GM19023 (cell line): ENCODE data around the gene SLC25A22.

Experiments used
- ATAC-seq: cut with Tn5 transposase; IDR thresholded peaks from one replicate; pipeline ENCODE4 v1.9.1; 2021; ENCODE audit warnings: mild to moderate bottlenecking, moderate library complexity; ENCODE audit not compliant: unreplicated experiment

The SLC25A22 gene

DNA sequence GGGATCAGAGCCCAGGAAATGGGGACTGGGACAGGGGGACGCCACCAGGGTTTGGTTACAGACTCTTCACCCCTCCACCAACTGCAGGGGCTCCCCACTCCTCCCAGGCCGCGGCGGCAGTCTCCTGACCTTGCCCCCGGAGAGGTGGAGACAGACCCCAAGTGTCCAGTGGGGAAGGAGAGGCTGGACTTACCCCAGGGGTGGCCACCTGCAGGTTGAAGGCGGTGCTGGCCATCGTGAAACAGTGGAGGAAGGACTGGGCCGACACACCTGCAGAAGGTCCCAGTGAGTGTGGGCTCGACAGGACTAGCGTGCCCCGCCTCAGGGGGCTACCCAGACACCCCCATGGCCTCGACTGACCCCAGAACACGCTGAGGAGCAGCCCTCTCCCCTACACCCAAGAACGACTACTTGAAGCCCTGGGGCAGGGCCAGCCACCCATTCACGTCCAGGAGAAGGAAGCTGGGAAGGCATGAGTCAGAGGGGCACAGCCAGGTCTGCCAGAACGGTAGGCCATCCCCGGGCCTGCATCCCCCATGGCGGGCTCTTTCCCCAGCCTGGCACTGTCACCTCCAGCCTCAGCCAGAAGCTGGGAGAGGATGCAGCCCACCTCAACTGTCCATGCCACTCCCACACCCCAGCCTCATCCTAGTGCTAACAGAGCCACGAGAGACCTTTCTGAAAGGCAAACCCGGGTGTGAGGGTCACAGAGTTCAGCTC, 23.0 kb downstream of the SLC25A22 start:
- no peak for ATAC-seq

DNA sequence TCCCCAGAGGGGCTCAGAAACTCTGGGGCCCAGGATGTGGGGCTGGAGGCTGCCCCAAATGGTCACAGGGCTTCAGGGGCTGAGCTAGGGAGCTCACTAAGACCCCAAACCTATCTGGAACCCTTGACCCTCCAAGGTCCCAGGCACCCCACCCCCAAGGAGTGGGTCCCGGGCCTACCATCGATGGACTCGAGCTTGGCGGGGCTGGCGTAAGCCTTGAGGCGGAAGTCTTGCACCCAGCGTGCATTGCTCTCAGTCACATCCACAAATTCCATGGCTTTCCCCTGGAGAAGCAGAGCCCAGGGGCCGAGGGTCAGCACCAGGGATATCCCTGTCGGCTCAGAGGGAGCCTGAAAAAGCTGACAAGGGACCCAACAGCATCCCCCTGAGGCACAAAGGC, 24.3 kb downstream of the SLC25A22 start:
- ATAC-seq = no peak

GRCh38 chr11:773425-773824, 24.7 kb downstream of the SLC25A22 start:
- ATAC-seq = no peak

DNA sequence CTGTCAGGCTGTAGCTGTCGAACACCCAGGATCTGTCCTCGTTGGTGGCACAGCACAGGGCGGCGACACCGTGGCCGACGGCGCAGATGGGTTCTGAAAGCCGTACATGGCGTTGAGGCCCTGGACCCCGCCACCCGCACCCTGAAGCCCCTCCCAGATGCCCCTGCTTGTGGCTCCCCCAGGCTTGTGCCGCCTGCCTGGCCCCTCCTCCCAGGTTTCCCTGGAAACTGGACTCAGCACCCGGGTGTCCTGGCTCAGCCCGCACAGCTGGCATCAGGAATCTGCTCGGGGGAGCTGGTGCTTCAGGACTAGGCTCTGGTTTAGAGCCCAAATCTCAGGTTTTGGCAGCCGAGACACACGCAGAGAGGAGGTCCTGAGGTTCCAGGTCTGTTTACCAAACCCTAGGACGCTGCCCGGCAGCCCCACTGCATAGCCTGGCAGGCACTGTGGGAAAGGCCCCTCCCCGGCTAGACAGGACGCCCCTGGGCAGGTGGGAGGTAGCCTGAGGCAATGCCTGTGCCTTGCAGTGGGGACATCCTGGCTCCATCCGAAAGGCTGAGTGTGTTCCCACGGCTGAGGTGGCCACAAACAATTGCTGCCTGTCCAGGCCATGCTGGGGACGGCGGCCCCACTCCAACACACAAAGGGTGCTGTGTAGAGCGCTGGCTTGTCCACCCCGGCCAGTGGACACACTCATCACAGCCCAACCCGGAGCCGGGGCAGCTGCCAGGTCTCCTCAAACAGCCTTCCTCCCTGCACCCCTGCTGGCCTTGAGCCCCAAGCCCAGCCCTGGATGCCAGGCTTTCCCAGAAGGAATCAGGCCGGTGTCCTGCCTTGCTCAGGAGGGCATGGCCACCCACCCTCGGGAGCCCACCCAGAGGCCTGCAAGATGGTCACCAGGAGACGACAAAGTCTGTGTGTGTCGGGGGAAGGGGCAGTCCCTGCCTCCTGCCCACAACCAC, 25.4 kb downstream of the SLC25A22 start:
- no peak for ATAC-seq

DNA sequence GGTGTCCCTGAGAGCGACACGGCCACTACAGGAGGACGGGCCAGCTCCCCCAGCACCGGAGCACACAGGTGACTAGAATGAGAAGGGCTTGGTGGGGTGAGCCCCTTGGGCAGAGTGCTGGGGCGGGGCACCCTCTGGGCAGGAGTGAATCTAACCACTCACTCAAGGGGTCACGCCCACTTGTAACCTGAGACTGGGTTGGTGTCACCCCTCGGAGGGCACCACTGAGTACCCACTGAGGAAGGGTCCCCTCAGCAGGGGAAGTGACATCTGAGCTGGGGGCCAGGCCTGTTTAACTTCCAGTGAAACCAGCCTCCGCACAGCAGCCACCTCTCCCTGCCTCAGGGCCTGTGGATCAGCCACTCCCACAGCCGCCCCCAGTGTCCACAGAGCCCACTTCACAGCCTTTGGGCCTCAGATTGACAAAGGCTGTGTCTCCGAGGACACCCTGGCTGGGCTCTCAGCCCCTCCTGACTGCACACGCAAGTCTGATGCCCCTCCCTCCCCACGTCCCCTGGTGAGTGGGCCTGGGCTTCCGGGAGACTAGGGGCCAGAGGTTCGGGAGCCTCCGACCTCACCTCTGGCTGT, 26.4 kb downstream of the SLC25A22 start:
- no peak for ATAC-seq

DNA sequence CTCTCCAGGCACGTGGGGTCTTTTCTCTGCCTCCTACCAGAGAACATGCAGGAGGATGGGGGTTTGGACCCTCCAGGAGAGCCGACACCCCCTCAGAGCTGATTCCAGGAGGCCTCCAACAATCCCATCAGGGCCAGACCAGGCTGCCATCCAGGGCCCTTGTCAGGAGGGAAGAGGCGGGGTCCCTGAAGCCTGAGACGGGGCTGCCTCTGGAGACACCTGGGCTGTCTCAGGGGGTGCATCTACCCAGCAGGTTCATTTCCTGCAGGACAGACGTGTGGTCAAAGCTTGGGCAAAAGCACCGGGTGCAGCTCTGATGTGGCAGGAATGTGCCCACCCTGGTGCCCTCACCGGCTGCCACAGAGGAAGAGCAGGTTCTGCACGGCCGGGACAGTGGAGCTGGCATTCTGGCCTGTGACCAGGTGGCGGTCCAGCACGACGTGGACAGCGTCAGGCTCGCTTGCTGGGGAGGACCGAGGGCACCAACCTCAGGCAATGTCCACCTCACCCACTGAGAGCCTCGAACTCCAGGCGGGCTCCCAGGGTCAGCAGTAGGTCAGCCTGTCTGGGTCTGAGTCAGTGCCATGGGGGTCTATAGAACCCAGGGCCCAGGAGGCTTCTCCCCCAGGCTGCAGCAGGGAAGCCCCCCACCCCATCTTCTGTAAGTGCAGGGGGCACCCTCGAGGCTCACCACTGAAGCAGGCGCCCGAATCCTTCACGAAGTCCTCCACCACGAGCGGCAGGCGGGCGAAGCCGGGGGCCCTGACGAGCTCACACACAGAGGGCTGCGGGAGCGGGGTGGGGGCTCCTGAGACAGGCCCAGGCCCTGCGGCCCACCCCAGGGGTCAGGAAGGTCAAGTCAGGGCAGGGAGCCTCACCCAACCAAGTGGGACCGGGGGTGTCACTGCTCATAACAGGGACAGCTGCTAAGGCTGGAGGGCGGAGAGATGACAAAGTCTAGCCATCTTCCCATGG, 27.2 kb downstream of the SLC25A22 start:
- no peak for ATAC-seq

DNA sequence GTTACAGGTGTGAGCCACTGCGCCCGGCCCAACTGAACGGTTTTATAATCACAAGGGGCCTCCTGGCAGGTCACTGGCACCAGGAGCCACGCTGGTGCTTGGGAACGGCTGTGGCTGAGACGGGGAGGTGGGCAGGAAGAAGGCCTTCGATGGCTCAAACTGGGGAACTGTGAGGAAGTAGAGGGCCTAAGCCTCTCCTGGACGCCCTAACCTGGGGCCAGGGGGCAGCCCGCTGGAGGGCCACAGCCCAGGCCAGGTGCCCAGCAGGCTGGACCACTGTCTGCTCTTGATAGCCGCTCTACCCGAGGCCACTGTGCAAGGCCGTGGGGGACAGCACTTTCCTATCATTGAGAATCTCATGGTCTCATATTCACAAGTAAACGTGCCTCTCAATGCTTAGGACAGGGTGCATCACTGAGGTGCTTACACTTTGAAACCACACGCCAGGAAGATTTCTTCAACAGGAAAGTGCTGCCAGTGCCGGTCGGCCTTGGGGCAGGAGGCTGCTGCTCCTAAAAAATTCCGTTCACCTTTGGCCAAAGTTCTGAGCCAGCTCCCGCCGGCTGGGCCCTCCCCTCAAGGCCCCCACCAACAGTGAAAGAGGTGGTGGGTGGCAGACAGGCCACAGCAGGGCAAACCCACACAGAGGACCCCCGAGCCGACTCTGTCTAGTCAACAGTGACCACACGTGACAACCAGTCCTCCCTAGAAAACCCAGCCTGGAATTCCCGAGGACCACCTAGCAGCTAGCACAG, 28.0 kb downstream of the SLC25A22 start:
- ATAC-seq = no peak

GRCh38 chr11:767238-767637, 30.8 kb downstream of the SLC25A22 start:
- ATAC-seq = no peak

DNA sequence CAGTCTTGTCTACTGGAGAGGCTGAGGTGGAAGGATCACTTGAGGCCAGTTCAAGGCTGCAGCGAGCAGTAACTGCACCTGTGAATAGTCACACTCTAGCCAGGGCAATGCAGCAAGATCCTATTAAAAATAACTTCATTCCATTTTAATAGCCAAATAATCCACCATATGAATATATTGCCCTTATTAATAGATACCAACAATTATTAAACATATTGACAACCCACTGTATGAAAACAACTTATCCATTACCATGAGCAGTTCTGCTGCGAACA, 31.2 kb downstream of the SLC25A22 start:
- no peak for ATAC-seq

DNA sequence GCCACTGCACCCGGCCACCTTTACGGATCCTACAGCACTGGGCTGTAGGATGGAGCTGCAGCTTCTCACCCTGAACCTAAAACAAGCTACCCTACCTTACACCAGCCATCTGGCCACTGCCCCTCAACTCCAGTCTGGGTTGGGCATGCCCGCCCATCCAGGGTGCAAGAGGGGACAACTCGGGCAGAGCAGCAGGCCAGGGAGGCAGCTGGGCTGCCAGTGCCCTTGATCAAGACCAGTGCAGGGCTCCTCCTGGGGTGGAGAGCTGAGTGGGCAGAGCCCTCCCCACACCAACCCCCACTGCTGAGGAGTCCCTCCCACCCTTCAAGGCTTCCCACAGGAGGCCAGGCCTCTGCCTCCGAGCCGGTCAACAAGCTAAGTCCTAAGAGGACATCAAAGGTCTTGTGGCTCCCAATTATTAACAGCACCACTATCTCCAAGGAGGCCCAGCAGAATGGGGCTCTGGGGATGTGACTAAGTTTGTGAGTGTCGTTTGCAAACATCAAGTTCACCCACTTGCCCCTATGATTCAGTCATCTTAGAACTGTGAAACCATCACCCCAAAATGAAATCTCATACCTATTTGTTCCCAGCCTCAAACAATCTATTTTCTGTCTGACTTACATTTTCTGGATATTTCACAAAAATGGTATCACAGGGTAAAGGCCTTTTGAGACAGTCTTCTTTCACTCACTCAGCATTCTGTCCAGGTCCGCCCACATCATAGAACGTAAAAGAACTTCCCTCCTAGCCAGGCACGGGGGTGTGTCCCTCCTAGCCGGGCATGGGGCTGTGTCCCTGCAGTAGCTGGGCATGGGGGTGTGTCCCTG, 31.8 kb downstream of the SLC25A22 start:
- ATAC-seq = no peak

GRCh38 chr11:765802-766091, 32.3 kb downstream of the SLC25A22 start:
- ATAC-seq = no peak

- no peak for ATAC-seq
These were observed 32.9 kb downstream of the SLC25A22 start for GRCh38 chr11:765025-765801.

DNA sequence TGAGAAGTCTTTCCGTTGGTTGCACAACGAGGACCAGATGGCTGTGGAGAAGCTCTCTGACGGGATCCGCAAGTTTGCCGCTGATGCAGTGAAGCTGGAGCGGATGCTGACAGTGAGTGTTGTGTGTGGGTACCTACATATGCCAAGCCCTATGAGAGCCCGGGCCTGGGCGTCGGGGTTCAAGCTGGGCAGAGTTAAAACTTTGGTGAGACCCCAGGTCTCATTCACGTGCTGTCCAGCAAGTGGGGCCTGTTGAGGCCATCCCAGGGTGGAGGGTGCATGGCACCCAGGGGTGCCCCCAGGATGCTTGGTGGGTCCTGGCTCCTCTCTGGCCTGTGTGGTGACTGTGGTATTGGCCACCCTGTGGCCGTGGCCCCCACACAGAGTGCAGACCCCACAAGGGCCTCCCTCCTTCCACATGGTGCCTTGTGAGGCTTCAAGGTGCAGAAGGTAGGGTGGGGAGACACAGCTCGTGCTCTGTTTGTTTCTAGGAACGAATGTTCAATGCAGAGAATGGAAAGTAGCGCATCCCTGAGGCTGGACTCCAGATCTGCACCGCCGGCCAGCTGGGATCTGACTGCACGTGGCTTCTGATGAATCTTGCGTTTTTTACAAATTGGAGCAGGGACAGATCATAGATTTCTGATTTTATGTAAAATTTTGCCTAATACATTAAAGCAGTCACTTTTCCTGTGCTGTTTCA, 33.6 kb downstream of the SLC25A22 start:
- ATAC-seq = no peak

GRCh38 chr11:763549-764321, 34.3 kb downstream of the SLC25A22 start:
- ATAC-seq = no peak

- no peak for ATAC-seq
These were observed 35.0 kb downstream of the SLC25A22 start for GRCh38 chr11:763073-763463.

GRCh38 chr11:762421-763072, 35.5 kb downstream of the SLC25A22 start:
- no peak for ATAC-seq
